H1 (cell line): ENCODE data around the gene UHMK1. TPM values are rescaled to one million over a fixed set of nuclear protein-coding genes. Genes with fewer than 3 reads are reported as not detected.

ENCODE experiments used
- CTCF ChIA-PET: fragments of 300-600 bp; sonication (Branson Sonifier 250); formaldehyde crosslinking; loops from one replicate; lab custom pipeline; 2021; ENCODE audit not compliant: partially characterized antibody; lab: Charles Lee
- POLR2A ChIA-PET: fragments of 300-600 bp; sonication (Branson Sonifier 250); formaldehyde crosslinking; loops from one replicate; lab custom pipeline; 2021; ENCODE audit warnings: inconsistent platforms; ENCODE audit not compliant: partially characterized antibody; lab: Charles Lee
- DNase-seq, 2 experiments: peaks; one replicate each; pipeline versions ENCODE4 v3.0.0 to v3.0.0-alpha.2; 2010 to 2022; ENCODE audit warnings: low spot score in 2 of 2, low read depth in 1 of 2, mixed read lengths in 1 of 2
- FAIRE-seq: peaks from 2 replicates; lab custom pipeline; 2011; peaks lifted over from hg19 to GRCh38; lab: Jason Lieb, UNC
- H2AFZ ChIP-seq: 2 replicates; pipeline ENCODE4 v1.8.1; 2012; ENCODE audit warnings: low read length, inconsistent platforms
- H2AK5ac ChIP-seq: 2 replicates; pipeline ENCODE4 v1.6.1; 2013; ENCODE audit warnings: low read depth, low read length
- H2BK120ac ChIP-seq: replicated peaks from 2 replicates; pipeline ENCODE3; 2013; ENCODE audit warnings: low read depth, low read length, inconsistent platforms
- H2BK12ac ChIP-seq: 2 replicates; pipeline ENCODE4 v1.6.1; 2013; ENCODE audit warnings: low read depth, low read length
- H2BK15ac ChIP-seq: 2 replicates; pipeline ENCODE4 v1.6.1; 2013; ENCODE audit warnings: low read length
- H2BK20ac ChIP-seq: 2 replicates; pipeline ENCODE4 v1.6.1; 2013; ENCODE audit warnings: low read length
- H2BK5ac ChIP-seq: 2 replicates; pipeline ENCODE4 v1.6.1; 2013; ENCODE audit warnings: low read depth, low read length
- H3K14ac ChIP-seq: 2 replicates; pipeline ENCODE4 v1.6.1; 2013; ENCODE audit warnings: inconsistent platforms; ENCODE audit not compliant: insufficient read length
- H3K18ac ChIP-seq: 2 replicates; pipeline ENCODE4 v1.6.1; 2013; ENCODE audit warnings: low read length; ENCODE audit errors: extremely low read depth
- H3K23ac ChIP-seq: 2 replicates; pipeline ENCODE4 v1.6.1; 2013; ENCODE audit warnings: inconsistent platforms; ENCODE audit not compliant: insufficient read length
- H3K23me2 ChIP-seq: 2 replicates; pipeline ENCODE4 v1.6.1; 2013; ENCODE audit warnings: low read depth, low read length
- H3K27ac ChIP-seq: 2 replicates; pipeline ENCODE4 v1.6.1; 2011; ENCODE audit warnings: low read depth, low read length, inconsistent platforms
- H3K27me3 ChIP-seq, 4 experiments: replicated peaks in 1 of 4; 1 replicate in 1 of 4; 2 replicates in 3 of 4; pipeline versions ENCODE4 v1.6.1 to v1.8.1; 2011 to 2013; ENCODE audit warnings: low read length in 3 of 4, mild to moderate bottlenecking in 3 of 4, inconsistent platforms in 2 of 4, mixed read lengths in 2 of 4, moderate library complexity in 1 of 4; ENCODE audit not compliant: control insufficient read depth in 3 of 4, insufficient read depth in 3 of 4; ENCODE audit errors: extremely low read depth in 1 of 4
- H3K36me3 ChIP-seq, 4 experiments: 2 replicates each; pipeline versions ENCODE4 v1.6.1 to v1.8.1; 2011 to 2013; ENCODE audit warnings: mild to moderate bottlenecking in 4 of 4, low read length in 3 of 4, moderate library complexity in 2 of 4, control low read depth in 1 of 4, inconsistent platforms in 1 of 4; ENCODE audit not compliant: insufficient read depth in 4 of 4, control insufficient read depth in 2 of 4
- H3K4ac ChIP-seq: replicated peaks from 2 replicates; pipeline ENCODE3; 2013; ENCODE audit warnings: low read length, low read depth, mixed read lengths, inconsistent platforms; ENCODE audit not compliant: insufficient read length
- H3K4me1 ChIP-seq, 4 experiments: replicated peaks in 1 of 4; 1 replicate in 1 of 4; 2 replicates in 3 of 4; pipeline versions ENCODE4 v1.6.1 to v1.8.1; 2011 to 2013; ENCODE audit warnings: low read length in 3 of 4, inconsistent platforms in 2 of 4, mixed read lengths in 1 of 4; ENCODE audit not compliant: insufficient read depth in 4 of 4, control insufficient read depth in 3 of 4
- H3K4me2 ChIP-seq, 2 experiments: 2 replicates each; pipeline versions ENCODE4 v1.6.1 to v1.8.1; 2011 to 2013; ENCODE audit warnings: low read depth in 2 of 2, low read length in 2 of 2, control low read depth in 1 of 2, inconsistent platforms in 1 of 2, mild to moderate bottlenecking in 1 of 2; ENCODE audit not compliant: insufficient read depth in 1 of 2
- H3K4me3 ChIP-seq, 4 experiments: fragments of 200-600, 300-600 bp in 1 of 4; sonication (generic), shearing (Covaris generic), sonication (Bioruptor Twin) in 1 of 4; 2 replicates each; pipeline versions ENCODE4 v1.5.1 to v1.8.1; 2011 to 2016; ENCODE audit warnings: low read length in 4 of 4, low read depth in 3 of 4, control low read depth in 2 of 4, inconsistent platforms in 2 of 4, mild to moderate bottlenecking in 2 of 4, mixed read lengths in 1 of 4, moderate library complexity in 1 of 4; ENCODE audit not compliant: insufficient read depth in 2 of 4; ENCODE audit errors: extremely low read depth in 1 of 4
- H3K56ac ChIP-seq: replicated peaks from 2 replicates; pipeline ENCODE3; 2013; ENCODE audit warnings: low read depth, mild to moderate bottlenecking, mixed read lengths, low read length, inconsistent platforms; ENCODE audit not compliant: insufficient read length
- H3K79me1 ChIP-seq: 2 replicates; pipeline ENCODE4 v1.6.1; 2013; ENCODE audit warnings: low read depth, low read length, control low read depth
- H3K79me2 ChIP-seq, 2 experiments: 2 replicates each; pipeline versions ENCODE4 v1.6.1 to v1.8.1; 2012 to 2013; ENCODE audit warnings: low read length in 2 of 2, mild to moderate bottlenecking in 2 of 2, inconsistent platforms in 1 of 2; ENCODE audit not compliant: insufficient read depth in 2 of 2, control insufficient read depth in 1 of 2
- H3K9ac ChIP-seq, 4 experiments: replicated peaks in 1 of 4; 1 replicate in 1 of 4; 2 replicates in 3 of 4; pipeline versions ENCODE4 v1.6.1 to v1.8.1; 2011 to 2013; ENCODE audit warnings: low read depth in 3 of 4, low read length in 3 of 4, control low read depth in 2 of 4, mild to moderate bottlenecking in 2 of 4, moderate library complexity in 2 of 4, inconsistent platforms in 1 of 4; ENCODE audit errors: extremely low read depth in 1 of 4
- H3K9me3 ChIP-seq, 2 experiments: 2 replicates each; pipeline versions ENCODE4 v1.6.1 to v1.8.1; 2012 to 2013; ENCODE audit warnings: mild to moderate bottlenecking in 2 of 2, moderate library complexity in 2 of 2, control low read depth in 1 of 2, inconsistent platforms in 1 of 2, low read depth in 1 of 2, low read length in 1 of 2, mixed read lengths in 1 of 2; ENCODE audit not compliant: insufficient read depth in 2 of 2
- H4K20me1 ChIP-seq, 2 experiments: replicated peaks in 1 of 2; 2 replicates each; pipeline versions ENCODE3 to v1.8.1; 2011 to 2013; ENCODE audit warnings: inconsistent platforms in 2 of 2, low read length in 2 of 2, mild to moderate bottlenecking in 1 of 2; ENCODE audit not compliant: insufficient read depth in 2 of 2, control insufficient read depth in 1 of 2
- H4K5ac ChIP-seq: 2 replicates; pipeline ENCODE4 v1.6.1; 2013; ENCODE audit warnings: low read length, low read depth, mixed read lengths, inconsistent platforms; ENCODE audit not compliant: insufficient read length
- H4K8ac ChIP-seq: 2 replicates; pipeline ENCODE4 v1.8.0; 2013; ENCODE audit warnings: mild to moderate bottlenecking, moderate library complexity, low read length, inconsistent platforms; ENCODE audit not compliant: insufficient read depth; ENCODE audit errors: extremely low read depth
- H4K91ac ChIP-seq: replicated peaks from 2 replicates; pipeline ENCODE3; 2013; ENCODE audit warnings: low read length, mixed read lengths, inconsistent platforms; ENCODE audit not compliant: insufficient read length
- BACH1 ChIP-seq: IDR thresholded peaks from 2 replicates; pipeline ENCODE4 v1.6.1; 2012; ENCODE audit warnings: low read length, improper control_type of control experiment
- CBX8 ChIP-seq: fragments of 300-800, 300-1000 bp; sonication (generic); IDR thresholded peaks from 2 replicates; pipeline ENCODE4 v1.7.1; 2016; ENCODE audit warnings: low read depth, low read length, borderline replicate concordance
- EP300 ChIP-seq, 2 experiments: IDR thresholded peaks; 1 replicate in 1 of 2; 2 replicates in 1 of 2; pipeline ENCODE4 v1.6.1; 2011 to 2012; ENCODE audit warnings: low read depth in 2 of 2, low read length in 2 of 2, mild to moderate bottlenecking in 2 of 2, borderline replicate concordance in 1 of 2, inconsistent platforms in 1 of 2, moderate library complexity in 1 of 2
- GABPA ChIP-seq: IDR thresholded peaks from 2 replicates; pipeline ENCODE4 v1.6.1; 2011; ENCODE audit warnings: mild to moderate bottlenecking, low read length, moderate library complexity, borderline replicate concordance; ENCODE audit not compliant: insufficient read depth
- KDM4A ChIP-seq: IDR thresholded peaks from one replicate; pipeline ENCODE4 v1.7.1; 2012; ENCODE audit warnings: low read depth, mild to moderate bottlenecking, moderate library complexity, low read length, inconsistent platforms; ENCODE audit not compliant: severe bottlenecking
- WGBS, 2 experiments: shearing (Covaris generic) in 1 of 2; methylation state at CpG; one replicate each; pipeline versions ENCODE4 v1.1.6 to v1.1.7; 2013 to 2015; ENCODE audit warnings: low lambda C conversion rate in 2 of 2, mixed read lengths in 2 of 2, inconsistent platforms in 1 of 2, low coverage in 1 of 2, missing lambda C conversion rate in 1 of 2; ENCODE audit not compliant: insufficient replicate concordance in 2 of 2, insufficient coverage in 1 of 2, insufficient read length in 1 of 2; ENCODE audit errors: extremely low coverage in 1 of 2, missing lambda C conversion rate in 1 of 2; 5-methylcytosine and 5-hydroxymethylcytosine counted together
- polyA plus RNA-seq, 7 experiments: library from polyadenylated mRNA; depleted of rRNA in 3 of 7; stranded (reverse) in 5 of 7; unstranded in 2 of 7; fragments of >200 nt in 5 of 7; fragments of 200-250 nt in 2 of 7; gene quantifications; 1 replicate in 5 of 7; 2 replicates in 1 of 7; 4 replicates in 1 of 7; pipeline versions ENCODE4 v1.2.1 to v1.2.3, GENCODE V29; 2011 to 2013; ENCODE audit warnings: missing spikeins in 2 of 7, mixed read lengths in 2 of 7
- total RNA-seq: library from RNA; stranded (reverse); fragmentation: NEBNext Ultra II Directional; extraction: Animal tissue kit (Norgen Biotek cat#: 25700); gene quantifications from 2 replicates; pipeline ENCODE4 v1.2.1, GENCODE V29; 2021

UHMK1 gene
- total and polyA plus RNA-seq, 2 of the 8 experiments (the other 6 are each of a cell fraction or from before 2014, with no cell fraction given) = 4.6 to 16.1 TPM

DNA sequence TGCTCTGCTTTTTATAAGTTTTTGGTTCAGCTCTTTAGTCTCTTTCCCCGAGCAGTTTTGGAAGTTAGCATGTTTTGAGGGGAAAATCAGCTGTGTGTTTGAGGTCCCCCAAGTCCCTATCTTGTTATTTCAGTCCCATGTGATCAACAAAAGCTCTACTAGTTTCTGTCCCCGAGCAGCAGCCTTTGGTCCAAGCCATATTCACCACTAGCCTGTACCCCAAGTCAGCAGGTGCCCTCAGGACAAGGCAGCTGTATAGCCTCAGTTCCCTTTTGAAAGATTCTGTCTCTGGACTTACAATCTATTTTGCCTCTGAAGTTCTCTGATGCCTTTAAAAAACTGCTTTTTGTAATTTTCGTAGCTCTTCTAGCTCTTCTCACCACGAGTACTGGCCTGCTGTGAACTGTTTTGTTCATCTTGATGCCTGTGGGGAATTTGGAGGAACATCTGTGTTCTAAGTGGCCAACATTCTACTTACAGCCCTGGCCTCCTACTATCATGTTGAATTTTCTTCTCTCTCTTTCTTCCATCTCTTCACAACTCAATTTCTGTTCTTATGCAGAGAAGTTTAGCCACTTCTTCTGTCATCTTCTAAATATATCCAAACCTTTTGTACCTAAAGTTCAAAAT, 80.6 kb downstream of the UHMK1 start:
- H3K27ac ChIP-seq = no peak overlapping the region
- H2AFZ ChIP-seq = no peak overlapping the region
- no peak overlapping the region for H2BK12ac ChIP-seq
- no peaks in the 10 kb centered on the region for H4K20me1 ChIP-seq
- H2AK5ac ChIP-seq = no peak overlapping the region
- no peak overlapping the region for H3K18ac ChIP-seq
- no peak overlapping the region for H2BK20ac ChIP-seq
- no peak overlapping the region for H4K8ac ChIP-seq
- H2BK120ac ChIP-seq = no peak overlapping the region
- H3K56ac ChIP-seq = no peak overlapping the region
- no peak for DNase-seq
- H3K79me1 ChIP-seq = no peaks in the 10 kb centered on the region
- H3K23ac ChIP-seq = no peak overlapping the region
- TF ChIP-seq KDM4A = no peak
- TF ChIP-seq GABPA = no peak
- no peak for TF ChIP-seq EP300 (IDR thresholded peaks at IDR 0.05; ENCODE audit: borderline replicate concordance in 1 of 2, low read depth in 2 of 2, low read length in 2 of 2)
- TF ChIP-seq CBX8 = no peak
- TF ChIP-seq BACH1 = no peak
- H3K79me2 ChIP-seq = no peaks in the 10 kb centered on the region
- H3K4ac ChIP-seq = no peak overlapping the region
- 92% methylated on average over 4 of the region's 4 CpGs; no CpG with 5 or more reads in 1 of the 2 experiments for WGBS, 2 experiments
- H3K4me3 ChIP-seq = no peak overlapping the region
- H4K91ac ChIP-seq = no peak overlapping the region
- no peak overlapping the region for H4K5ac ChIP-seq
- peaks cover 0 to 4% (median under 1%) of the 10 kb centered on the region in 4 experiments; a peak in 3 of 8 replicates for H3K36me3 ChIP-seq
- no peaks in the 10 kb centered on the region for H3K23me2 ChIP-seq
- ChIA-PET POLR2A (interaction anchor here (0.6 to 1.1 kb wide), 2 partner anchors 11 to 20 kb away, joined by 3 read pairs; no protein-coding TSS in a partner anchor), CTCF (interaction anchor here (1.2 to 1.4 kb wide), 2 partner anchors 15 to 522 kb away, joined by 3 read pairs; no protein-coding TSS in a partner anchor)
- H3K14ac ChIP-seq = no peak overlapping the region
- no peak for FAIRE-seq
- H3K4me2 ChIP-seq = no peak overlapping the region
- H3K9me3 ChIP-seq = no peaks in the 10 kb centered on the region
- no peaks in the 10 kb centered on the region for H3K4me1 ChIP-seq
- no peaks in the 10 kb centered on the region for H3K27me3 ChIP-seq
- no peak overlapping the region for H2BK15ac ChIP-seq
- no peak overlapping the region for H2BK5ac ChIP-seq
- H3K9ac ChIP-seq = no peak overlapping the region
